ENCODE results near the gene RPEL1.
"Not testable (repeated sequence)": the region's sequence is repeated elsewhere in the genome, so short reads cannot be mapped to it uniquely, and the experiment has no call there.

RPEL1 gene

GRCh38 chr10:103224133-103224532 is 21.6 kb upstream of the RPEL1 start:
- Histone ChIP-seq H3K9ac (ENCODE audit: low read length) (no peak overlapping the region), H3K36me3 (replicated peaks; ENCODE audit: insufficient read depth, low read length) (no peaks in the 10 kb centered on the region), H3K27ac (ENCODE audit: low read length) (no peak overlapping the region), H3K9me3 (replicated peaks; ENCODE audit: insufficient read depth, low read length) (no peaks in the 10 kb centered on the region), H3K27me3 (replicated peaks; ENCODE audit: insufficient read depth, low read length) (no peaks in the 10 kb centered on the region), H4K20me1 (ENCODE audit: insufficient read depth, low read length) (no peaks in the 10 kb centered on the region), H3K9me2 (replicated peaks; ENCODE audit: insufficient read depth, low read length) (no peaks in the 10 kb centered on the region), H2AFZ (ENCODE audit: low read length) (no peak overlapping the region), H3K4me2 (ENCODE audit: low read depth, low read length) (no peak overlapping the region), H3F3A (ENCODE audit: insufficient read depth, low read length) (no peaks in the 10 kb centered on the region), H3K4me1 (ENCODE audit: low read length) (no peaks in the 10 kb centered on the region), H3K4me3 (ENCODE audit: low read length) (no peak overlapping the region), H3K79me2 (ENCODE audit: low read length) (no peaks in the 10 kb centered on the region)
- TF ChIP-seq CTCF (IDR thresholded peaks at IDR 0.05; ENCODE audit: low read length) = no peak
- no peak for TF ChIP-seq EZH2phosphoT487 (IDR thresholded peaks at IDR 0.05; ENCODE audit: low read length)
- no peak for TF ChIP-seq EZH2 (optimal IDR thresholded peaks at IDR 0.05; ENCODE audit: low read depth, low read length)
- DNase-seq = no peak

- H3K27ac ChIP-seq (ENCODE audit: low read length); H3K9ac ChIP-seq (ENCODE audit: low read length); DNase-seq; H3K27me3 ChIP-seq (replicated peaks; ENCODE audit: insufficient read depth, low read length); H3K9me2 ChIP-seq (replicated peaks; ENCODE audit: insufficient read depth, low read length); H3K79me2 ChIP-seq (ENCODE audit: low read length); H3K9me3 ChIP-seq (replicated peaks; ENCODE audit: insufficient read depth, low read length); H2AFZ ChIP-seq (ENCODE audit: low read length); H4K20me1 ChIP-seq (ENCODE audit: insufficient read depth, low read length); H3K4me3 ChIP-seq (ENCODE audit: low read length); H3F3A ChIP-seq (ENCODE audit: insufficient read depth, low read length); H3K36me3 ChIP-seq (replicated peaks; ENCODE audit: insufficient read depth, low read length); H3K4me2 ChIP-seq (ENCODE audit: low read depth, low read length); H3K4me1 ChIP-seq (ENCODE audit: low read length): not testable (repeated sequence)
Observed at GRCh38 chr10:103224721-103225120, 21.0 kb upstream of the RPEL1 start.

- no peaks in the 10 kb centered on the region for H4K20me1 ChIP-seq (ENCODE audit: insufficient read depth, low read length)
- H3K27ac ChIP-seq (ENCODE audit: low read length) = no peak overlapping the region
- H3K4me2 ChIP-seq (ENCODE audit: low read depth, low read length) = no peak overlapping the region
- no peaks in the 10 kb centered on the region for H3F3A ChIP-seq (ENCODE audit: insufficient read depth, low read length)
- DNase-seq = no peak
- no peak overlapping the region for H3K4me3 ChIP-seq (ENCODE audit: low read length)
- H3K36me3 ChIP-seq (replicated peaks; ENCODE audit: insufficient read depth, low read length) = no peaks in the 10 kb centered on the region
- no peaks in the 10 kb centered on the region for H3K79me2 ChIP-seq (ENCODE audit: low read length)
- no peak overlapping the region for H2AFZ ChIP-seq (ENCODE audit: low read length)
- H3K9me2 ChIP-seq (replicated peaks; ENCODE audit: insufficient read depth, low read length) = no peaks in the 10 kb centered on the region
- no peaks in the 10 kb centered on the region for H3K9me3 ChIP-seq (replicated peaks; ENCODE audit: insufficient read depth, low read length)
- H3K9ac ChIP-seq (ENCODE audit: low read length) = no peak overlapping the region
- no peaks in the 10 kb centered on the region for H3K27me3 ChIP-seq (replicated peaks; ENCODE audit: insufficient read depth, low read length)
- TF ChIP-seq EZH2phosphoT487 (IDR thresholded peaks at IDR 0.05; ENCODE audit: low read length) = no peak
- TF ChIP-seq EZH2 (optimal IDR thresholded peaks at IDR 0.05; ENCODE audit: low read depth, low read length) = no peak
- TF ChIP-seq CTCF (IDR thresholded peaks at IDR 0.05; ENCODE audit: low read length) = no peak
- H3K4me1 ChIP-seq (ENCODE audit: low read length) = no peaks in the 10 kb centered on the region
Observed at GRCh38 chr10:103225939-103226338, 19.7 kb upstream of the RPEL1 start.

- Histone ChIP-seq H3K27me3 (replicated peaks; ENCODE audit: insufficient read depth, low read length) (no peaks in the 10 kb centered on the region), H3K36me3 (replicated peaks; ENCODE audit: insufficient read depth, low read length) (no peaks in the 10 kb centered on the region), H3K27ac (ENCODE audit: low read length) (no peak overlapping the region), H3F3A (ENCODE audit: insufficient read depth, low read length) (no peaks in the 10 kb centered on the region), H4K20me1 (ENCODE audit: insufficient read depth, low read length) (no peaks in the 10 kb centered on the region), H3K4me1 (ENCODE audit: low read length) (no peaks in the 10 kb centered on the region), H3K9me2 (replicated peaks; ENCODE audit: insufficient read depth, low read length) (no peaks in the 10 kb centered on the region), H2AFZ (ENCODE audit: low read length) (no peak overlapping the region), H3K4me2 (ENCODE audit: low read depth, low read length) (no peak overlapping the region), H3K4me3 (ENCODE audit: low read length) (no peak overlapping the region), H3K9ac (ENCODE audit: low read length) (no peak overlapping the region), H3K9me3 (replicated peaks; ENCODE audit: insufficient read depth, low read length) (no peaks in the 10 kb centered on the region), H3K79me2 (ENCODE audit: low read length) (no peaks in the 10 kb centered on the region)
- no peak for DNase-seq
- TF ChIP-seq EZH2 (optimal IDR thresholded peaks at IDR 0.05; ENCODE audit: low read depth, low read length) (no peak), CTCF (IDR thresholded peaks at IDR 0.05; ENCODE audit: low read length) (no peak), EZH2phosphoT487 (IDR thresholded peaks at IDR 0.05; ENCODE audit: low read length) (no peak)
Observed at GRCh38 chr10:103227416-103227815, 18.3 kb upstream of the RPEL1 start.

Data from MM.1S (cell line).